ENCODE results near the gene PREX1. TPM values are rescaled to one million over a fixed set of nuclear protein-coding genes. Genes with fewer than 3 reads are reported as not detected.

PREX1 gene
- total and polyA plus RNA-seq, 2 experiments from 2014 or later, result 2.4 to 10.3 TPM

- H3K27me3 ChIP-seq (ENCODE audit: insufficient read depth), result no peaks in the 10 kb centered on the region
- no peaks in the 10 kb centered on the region; the same call in 2 of the 3 replicates for H3K36me3 Mint-ChIP-seq (ENCODE audit: low read depth)
- H3K27me3 Mint-ChIP-seq (ENCODE audit: insufficient read depth, low read depth, poor library complexity), result peaks cover 7% of the 10 kb centered on the region
- TF ChIP-seq REST (IDR thresholded peaks at IDR 0.05; ENCODE audit: unreplicated experiment) (no peak), CTCF (conservative IDR thresholded peaks at IDR 0.05; ENCODE audit: low read depth in 2 of 2) (no peak), EZH2 (IDR thresholded peaks at IDR 0.05; ENCODE audit: low read depth, unreplicated experiment) (no peak), CREB1 (CRISPR knock-in tag; IDR thresholded peaks at IDR 0.05; ENCODE audit: low read depth) (no peak), POLR2AphosphoS5 (IDR thresholded peaks at IDR 0.05; ENCODE audit: low read depth) (no peak), ZNF114 (CRISPR knock-in tag; IDR thresholded peaks at IDR 0.05) (no peak), ZNF462 (CRISPR knock-in tag; IDR thresholded peaks at IDR 0.05) (no peak), JUNB (IDR thresholded peaks at IDR 0.05; ENCODE audit: unreplicated experiment) (no peak), ETS1 (IDR thresholded peaks at IDR 0.05) (no peak), NANOG (IDR thresholded peaks at IDR 0.05; ENCODE audit: borderline replicate concordance) (no peak), EZH2phosphoT487 (IDR thresholded peaks at IDR 0.05; ENCODE audit: unreplicated experiment) (no peak), STAT1 (IDR thresholded peaks at IDR 0.05; ENCODE audit: unreplicated experiment) (no peak), ZNF331 (CRISPR knock-in tag; IDR thresholded peaks at IDR 0.05; ENCODE audit: low read depth) (no peak)
- DNase-seq (ENCODE audit: low spot score), result no peak
- no peak overlapping the region for H3K4me3 Mint-ChIP-seq
- H3K4me3 ChIP-seq, result no peak overlapping the region
- no peak overlapping the region for H2AFZ ChIP-seq
- no peaks in the 10 kb centered on the region; the same call in 2 of the 3 replicates for H3K9me3 Mint-ChIP-seq
- no peaks in the 10 kb centered on the region for H3K9me2 ChIP-seq (ENCODE audit: insufficient read depth)
- H3F3A ChIP-seq (replicated peaks; ENCODE audit: low read depth), result no peaks in the 10 kb centered on the region
- no peak for ATAC-seq
- H4K20me1 ChIP-seq (replicated peaks; ENCODE audit: insufficient read depth), result no peaks in the 10 kb centered on the region
- H3K36me3 ChIP-seq (ENCODE audit: insufficient read depth), result no peaks in the 10 kb centered on the region
- H3K27ac ChIP-seq (ENCODE audit: low read depth), result no peak overlapping the region
- H3K4me1 ChIP-seq (ENCODE audit: insufficient read depth), result peaks cover 5% of the 10 kb centered on the region; the same call in 1 of the 2 replicates
- H3K4me1 Mint-ChIP-seq, result peaks cover 27% of the 10 kb centered on the region
- no peak overlapping the region for H3K4me2 ChIP-seq
- no peak overlapping the region for H3K27ac Mint-ChIP-seq
- H3K79me2 ChIP-seq (replicated peaks; ENCODE audit: insufficient read depth), result no peaks in the 10 kb centered on the region
These were observed 108.1 kb downstream of the PREX1 start for GRCh38 chr20:48719598-48720255.
